Smooth muscle cell (in vitro differentiated cells): ENCODE data around the gene RPLP1. TPM values are rescaled to one million over a fixed set of nuclear protein-coding genes. Genes with fewer than 3 reads are reported as not detected.

ENCODE experiments used
- DNase-seq: peaks from one replicate; lab custom pipeline; 2025; ENCODE audit not compliant: unreplicated experiment; lab: John Stamatoyannopoulos, UW
- H2AFZ ChIP-seq: fragments of 200-600 bp; sonication (generic); 2 replicates; pipeline ENCODE4 v1.6.0; 2016; ENCODE audit warnings: antibody characterized with exemption, low read depth, mild to moderate bottlenecking
- H3F3A ChIP-seq: fragments of 200-600 bp; sonication (generic); 2 replicates; pipeline ENCODE4 v1.6.0; 2017; ENCODE audit warnings: antibody characterized with exemption, low read depth
- H3K27ac ChIP-seq: fragments of 200-600 bp; sonication (generic); 2 replicates; pipeline ENCODE4 v1.5.1; 2016; ENCODE audit warnings: low read depth, mild to moderate bottlenecking
- H3K27me3 ChIP-seq: fragments of 200-600 bp; sonication (generic); 2 replicates; pipeline ENCODE4 v1.6.1; 2016; ENCODE audit warnings: low read depth, mild to moderate bottlenecking
- H3K36me3 ChIP-seq: fragments of 200-600 bp; sonication (generic); 2 replicates; pipeline ENCODE4 v1.5.1; 2016; ENCODE audit warnings: low read depth
- H3K4me1 ChIP-seq: fragments of 200-600 bp; sonication (generic); 2 replicates; pipeline ENCODE4 v1.5.1; 2016; ENCODE audit warnings: low read depth
- H3K4me2 ChIP-seq: fragments of 200-600 bp; sonication (generic); 2 replicates; pipeline ENCODE4 v1.6.0; 2016; ENCODE audit warnings: mild to moderate bottlenecking
- H3K4me3 ChIP-seq: fragments of 200-600 bp; sonication (generic); 2 replicates; pipeline ENCODE4 v1.5.1; 2016; ENCODE audit warnings: mild to moderate bottlenecking
- H3K79me2 ChIP-seq: fragments of 200-600 bp; sonication (generic); 2 replicates; pipeline ENCODE4 v1.6.0; 2016; ENCODE audit warnings: low read depth, mild to moderate bottlenecking
- H3K9ac ChIP-seq: fragments of 200-600 bp; sonication (generic); 2 replicates; pipeline ENCODE4 v1.6.0; 2016; ENCODE audit warnings: low read depth
- H3K9me3 ChIP-seq: fragments of 200-600 bp; sonication (generic); replicated peaks from 2 replicates; pipeline ENCODE4 v1.5.1; 2016; ENCODE audit warnings: low read depth
- H4K20me1 ChIP-seq: fragments of 200-600 bp; sonication (generic); 2 replicates; pipeline ENCODE4 v1.6.0; 2016; ENCODE audit warnings: low read depth
- CTCF ChIP-seq: fragments of 200-600 bp; sonication (generic); IDR thresholded peaks from 2 replicates; pipeline ENCODE4 v1.5.1; 2017; ENCODE audit warnings: borderline replicate concordance, mild to moderate bottlenecking, antibody characterized with exemption; ENCODE audit not compliant: insufficient read depth, poor library complexity, severe bottlenecking
- WGBS: methylation state at CpG from one replicate; pipeline ENCODE4 v1.1.7; 2016; ENCODE audit warnings: low lambda C conversion rate; 5-methylcytosine and 5-hydroxymethylcytosine counted together
- polyA plus RNA-seq: library from polyadenylated mRNA; unstranded; fragments of >200 nt; fragmentation: Nextera tagmentation; extraction: Ambion mirVana; gene quantifications from 2 replicates; pipeline ENCODE4 v1.2.1, GENCODE V29; 2016
- total RNA-seq: library from RNA; depleted of rRNA; stranded (reverse); fragments of >200 nt; gene quantifications from 2 replicates; pipeline ENCODE4 v1.2.3, GENCODE V29; 2014

RPLP1 gene
- total and polyA plus RNA-seq, 2 experiments from 2014 or later, result 375 to 1,155 TPM

DNA sequence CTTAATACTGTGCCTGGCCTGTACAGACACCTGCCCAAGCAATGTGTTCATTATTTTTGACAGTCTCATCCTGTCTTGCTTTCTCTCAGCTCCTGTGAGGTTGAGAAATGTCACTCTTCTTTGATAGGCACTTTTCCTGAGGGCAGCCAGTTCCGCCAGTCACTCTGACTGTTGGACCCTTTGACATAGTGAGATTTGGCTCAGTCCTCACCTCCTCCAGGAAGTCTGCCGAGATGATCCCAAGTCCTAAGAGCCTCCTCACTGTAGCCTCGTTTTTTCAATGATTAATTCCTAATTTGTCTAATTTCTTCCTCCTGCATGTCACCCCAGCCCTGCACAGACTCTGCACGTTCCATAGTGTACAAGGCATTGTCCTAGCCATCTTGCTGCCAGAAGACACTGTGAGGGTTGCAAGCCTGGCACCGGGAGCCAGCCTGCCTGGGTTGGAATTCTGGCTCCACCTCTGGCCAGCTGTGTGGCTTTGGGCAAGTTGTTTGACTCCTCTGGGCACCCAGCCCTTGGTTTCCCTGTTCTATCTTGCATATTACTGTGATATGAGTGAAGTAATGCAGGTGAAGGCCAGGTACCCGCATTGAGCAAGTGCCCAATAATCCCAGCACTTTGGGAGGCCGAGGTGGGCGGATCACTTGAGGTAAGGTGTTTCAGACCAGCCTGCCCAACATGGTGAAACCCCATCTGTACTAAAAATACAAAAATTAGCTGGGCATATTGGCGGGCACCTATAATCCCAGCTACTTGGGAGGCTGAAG, 24.3 kb downstream of the RPLP1 start:
- no peak overlapping the region for H2AFZ ChIP-seq
- H3K9me3 ChIP-seq, result no peaks in the 10 kb centered on the region
- H3K4me3 ChIP-seq, result no peak overlapping the region
- H3K79me2 ChIP-seq, result no peaks in the 10 kb centered on the region
- H3K4me1 ChIP-seq, result no peaks in the 10 kb centered on the region
- H4K20me1 ChIP-seq, result no peaks in the 10 kb centered on the region
- H3F3A ChIP-seq, result no peaks in the 10 kb centered on the region
- H3K36me3 ChIP-seq, result no peaks in the 10 kb centered on the region
- H3K27me3 ChIP-seq, result no peaks in the 10 kb centered on the region
- 93% methylated on average over 9 of the region's 9 CpGs for WGBS
- no peak for DNase-seq
- no peak overlapping the region for H3K27ac ChIP-seq
- no peak overlapping the region for H3K4me2 ChIP-seq
- TF ChIP-seq CTCF, result no peak
- no peak overlapping the region for H3K9ac ChIP-seq

DNA sequence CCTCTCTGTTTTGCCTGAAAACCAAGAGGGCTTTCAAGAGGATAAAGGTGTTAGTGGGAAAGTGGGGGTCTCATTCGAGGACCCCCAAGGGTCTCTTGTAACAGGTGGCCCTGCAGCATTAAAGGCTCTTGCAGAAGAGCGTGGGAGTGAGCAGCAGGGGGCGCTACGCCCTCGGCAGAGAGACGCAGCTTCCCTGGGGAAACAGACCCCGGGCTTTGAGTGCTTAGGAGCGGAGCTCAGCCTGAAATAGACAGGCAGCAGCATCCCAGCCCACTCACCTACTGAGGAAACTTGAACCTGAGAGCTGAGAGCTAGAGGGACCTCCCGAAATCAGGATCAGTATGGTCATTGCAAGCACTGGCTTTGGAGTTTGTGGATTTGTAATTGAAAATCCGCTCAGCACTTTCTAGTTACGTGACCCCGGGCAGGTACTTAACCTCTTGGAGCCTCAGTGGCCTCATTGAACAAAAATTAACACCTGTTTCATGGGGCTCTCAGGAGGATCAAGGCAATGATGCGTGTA, 25.7 kb downstream of the RPLP1 start:
- Histone ChIP-seq H3K4me3 (no peak overlapping the region), H3K9ac (no peak overlapping the region), H3K4me1 (no peaks in the 10 kb centered on the region), H3K27me3 (no peaks in the 10 kb centered on the region), H3K9me3 (no peaks in the 10 kb centered on the region), H3K36me3 (no peaks in the 10 kb centered on the region), H3K27ac (no peak overlapping the region), H3K79me2 (no peaks in the 10 kb centered on the region), H3F3A (no peaks in the 10 kb centered on the region), H4K20me1 (no peaks in the 10 kb centered on the region), H2AFZ (no peak overlapping the region), H3K4me2 (no peak overlapping the region)
- DNase-seq, result peak; percentile 11
- 32% methylated on average over 13 of the region's 13 CpGs for WGBS
- peak; percentile 96 for TF ChIP-seq CTCF

DNA sequence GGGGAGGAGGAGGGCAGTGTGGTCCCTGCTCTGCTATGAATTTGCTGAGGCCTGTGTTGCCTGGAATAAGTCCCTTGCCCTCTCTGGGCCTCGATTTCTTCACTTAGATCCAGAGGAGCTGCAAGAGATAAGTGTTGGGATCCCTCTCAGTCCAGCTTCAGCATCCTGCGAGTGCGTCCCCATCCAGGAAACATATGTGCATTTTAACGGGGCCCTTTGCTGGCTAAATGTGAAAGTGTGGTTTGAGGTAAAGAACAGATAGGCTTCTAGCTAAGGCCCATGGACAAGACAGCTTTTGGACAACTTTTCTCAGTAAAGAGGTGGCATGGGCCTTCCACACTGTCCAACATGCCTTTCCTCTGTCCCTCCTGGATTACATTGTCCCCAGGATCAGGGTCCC, 26.5 kb downstream of the RPLP1 start:
- Histone ChIP-seq H3F3A (no peaks in the 10 kb centered on the region), H3K79me2 (no peaks in the 10 kb centered on the region), H3K4me3 (no peak overlapping the region), H3K9ac (no peak overlapping the region), H3K4me1 (no peaks in the 10 kb centered on the region), H3K27me3 (no peaks in the 10 kb centered on the region), H3K4me2 (no peak overlapping the region), H3K9me3 (no peaks in the 10 kb centered on the region), H2AFZ (no peak overlapping the region), H3K27ac (no peak overlapping the region), H3K36me3 (no peaks in the 10 kb centered on the region), H4K20me1 (no peaks in the 10 kb centered on the region)
- TF ChIP-seq CTCF, result no peak
- 90% methylated on average over 4 of the region's 4 CpGs for WGBS
- no peak for DNase-seq

GRCh38 chr15:69479971-69480370, 27.4 kb downstream of the RPLP1 start:
- H3K4me3 ChIP-seq, result no peak overlapping the region
- no peaks in the 10 kb centered on the region for H4K20me1 ChIP-seq
- DNase-seq, result no peak
- H3K4me2 ChIP-seq, result no peak overlapping the region
- no peaks in the 10 kb centered on the region for H3K27me3 ChIP-seq
- no peaks in the 10 kb centered on the region for H3K79me2 ChIP-seq
- H3K9me3 ChIP-seq, result no peaks in the 10 kb centered on the region
- no peaks in the 10 kb centered on the region for H3K36me3 ChIP-seq
- no peak for TF ChIP-seq CTCF
- no peaks in the 10 kb centered on the region for H3F3A ChIP-seq
- WGBS, result 100% methylated on average over 2 of the region's 2 CpGs
- no peak overlapping the region for H2AFZ ChIP-seq
- no peaks in the 10 kb centered on the region for H3K4me1 ChIP-seq
- no peak overlapping the region for H3K27ac ChIP-seq
- no peak overlapping the region for H3K9ac ChIP-seq
